HCT116 (cell line): ENCODE data around the gene TMEM81.

Source experiments
- CBX3 ChIP-seq: IDR thresholded peaks from 2 replicates; pipeline ENCODE4 v1.6.1; 2012; ENCODE audit warnings: low read depth
- CTCF ChIP-seq, 3 experiments: fragments of 200-600 bp in 1 of 3; sonication (generic) in 1 of 3; IDR thresholded peaks in 2 of 3; conservative IDR thresholded peaks in 1 of 3; 2 replicates each; pipeline ENCODE4 v1.5.1; 2012 to 2017; ENCODE audit warnings: low read depth in 2 of 3, low read length in 2 of 3, antibody characterized with exemption in 1 of 3, borderline replicate concordance in 1 of 3, control low read depth in 1 of 3, mild to moderate bottlenecking in 1 of 3, mixed read lengths in 1 of 3, mixed run types in 1 of 3, moderate library complexity in 1 of 3; ENCODE audit not compliant: insufficient read depth in 1 of 3
- EGR1 ChIP-seq: IDR thresholded peaks from 2 replicates; pipeline ENCODE4 v1.6.1; 2012; ENCODE audit warnings: low read depth
- EZH2 ChIP-seq: fragments of 200-600 bp; sonication (generic); IDR thresholded peaks from 2 replicates; pipeline ENCODE4 v1.6.1; 2017; ENCODE audit warnings: antibody characterized with exemption, mixed run types
- FOSL1 ChIP-seq: IDR thresholded peaks from 2 replicates; pipeline ENCODE4 v1.6.1; 2012; ENCODE audit warnings: low read depth
- JUND ChIP-seq: IDR thresholded peaks from 2 replicates; pipeline ENCODE4 v1.6.1; 2012
- POLR2A ChIP-seq: IDR thresholded peaks from 2 replicates; pipeline ENCODE4 v1.7.0; 2011; ENCODE audit warnings: borderline replicate concordance; ENCODE audit not compliant: insufficient read depth, insufficient read length; ENCODE audit errors: extremely low read depth
- POLR2AphosphoS5 ChIP-seq: IDR thresholded peaks from 2 replicates; pipeline ENCODE4 v1.6.1; 2011; ENCODE audit warnings: mild to moderate bottlenecking, low read depth, low read length, moderate library complexity
- RAD21 ChIP-seq: IDR thresholded peaks from 2 replicates; pipeline ENCODE4 v1.6.1; 2012; ENCODE audit warnings: low read depth, mild to moderate bottlenecking
- REST ChIP-seq: IDR thresholded peaks from 2 replicates; pipeline ENCODE4 v1.6.1; 2012; ENCODE audit warnings: low read depth
- SIN3A ChIP-seq: IDR thresholded peaks from 2 replicates; pipeline ENCODE4 v1.6.1; 2012; ENCODE audit warnings: low read depth
- SRF ChIP-seq: IDR thresholded peaks from 2 replicates; pipeline ENCODE4 v1.6.1; 2012; ENCODE audit warnings: low read depth
- TCF7L2 ChIP-seq: IDR thresholded peaks from 2 replicates; pipeline ENCODE4 v1.7.0; 2011; ENCODE audit warnings: borderline replicate concordance, inconsistent platforms; ENCODE audit not compliant: insufficient read depth, insufficient read length; ENCODE audit errors: extremely low read depth

GRCh38 chr1:205059660-205060059 lies 24.6 kb downstream of the TMEM81 start:
- TF ChIP-seq POLR2A, result no peak
- TF ChIP-seq POLR2AphosphoS5, result no peak
- no peak for TF ChIP-seq CTCF (IDR thresholded peaks at IDR 0.05 in 2 of 3, conservative IDR thresholded peaks at IDR 0.05 in 1 of 3; ENCODE audit: borderline replicate concordance in 1 of 3, insufficient read depth in 1 of 3, low read depth in 2 of 3, low read length in 2 of 3)
- no peak for TF ChIP-seq EZH2
- TF ChIP-seq SRF, result no peak
- TF ChIP-seq FOSL1, result no peak
- no peak for TF ChIP-seq RAD21
- no peak for TF ChIP-seq REST
- TF ChIP-seq SIN3A, result no peak
- TF ChIP-seq JUND, result no peak
- no peak for TF ChIP-seq CBX3
- no peak for TF ChIP-seq TCF7L2
- TF ChIP-seq EGR1, result no peak
